Left kidney (tissue), 2 donors: ENCODE results near the gene PKIG. TPM values are rescaled to one million over a fixed set of nuclear protein-coding genes. Genes with fewer than 3 reads are reported as not detected.

Source experiments
- DNase-seq: peaks from one replicate; pipeline ENCODE4 v3.0.0-alpha.2; 2013
- polyA plus RNA-seq: library from polyadenylated mRNA; unstranded; fragments of 120-200 nt; gene quantifications from one replicate; pipeline ENCODE4 v1.2.1, GENCODE V29; 2013; ENCODE audit not compliant: insufficient read length

Gene PKIG
- polyA plus RNA-seq, 1 donor, result 54.1 TPM

DNA sequence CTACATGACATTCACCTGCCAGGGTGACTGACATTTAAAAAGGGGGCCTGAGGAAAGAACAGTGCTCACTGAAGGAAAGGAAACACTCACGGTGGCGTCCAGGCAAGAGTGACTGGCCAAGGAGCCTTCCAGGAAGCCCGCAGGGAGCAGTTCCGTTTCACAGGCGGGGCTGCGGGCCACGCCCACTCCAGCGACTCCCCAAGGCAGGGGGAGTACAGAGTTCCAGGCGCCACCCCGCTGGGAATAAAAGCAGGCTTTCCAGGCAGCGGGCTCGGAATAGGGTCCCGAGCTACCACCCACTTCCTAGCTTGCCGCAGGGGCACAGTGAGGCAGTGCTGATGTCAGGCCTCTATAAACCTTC, 34.2 kb downstream of the PKIG start:
- no peak for DNase-seq

DNA sequence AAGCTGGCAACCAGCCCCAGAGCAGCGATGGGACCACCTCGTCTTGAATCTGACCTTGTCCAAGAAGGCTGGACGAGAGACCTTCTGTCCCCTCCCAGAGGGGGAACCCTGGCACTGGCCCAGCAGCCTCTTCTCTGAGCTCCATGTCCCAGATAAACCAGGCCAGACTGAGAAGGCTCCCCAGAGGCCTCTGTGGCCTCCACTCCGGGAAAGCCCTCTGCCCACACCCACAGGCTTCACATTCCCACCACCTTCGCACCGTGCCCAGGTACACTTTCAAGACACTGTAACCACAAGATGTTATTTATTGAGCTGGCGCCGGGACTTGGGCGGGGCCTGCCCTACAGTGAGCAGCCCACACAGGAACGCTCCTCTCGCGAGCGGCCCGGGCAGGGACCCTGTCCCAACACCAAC, 35.9 kb downstream of the PKIG start:
- DNase-seq, result no peak

DNA sequence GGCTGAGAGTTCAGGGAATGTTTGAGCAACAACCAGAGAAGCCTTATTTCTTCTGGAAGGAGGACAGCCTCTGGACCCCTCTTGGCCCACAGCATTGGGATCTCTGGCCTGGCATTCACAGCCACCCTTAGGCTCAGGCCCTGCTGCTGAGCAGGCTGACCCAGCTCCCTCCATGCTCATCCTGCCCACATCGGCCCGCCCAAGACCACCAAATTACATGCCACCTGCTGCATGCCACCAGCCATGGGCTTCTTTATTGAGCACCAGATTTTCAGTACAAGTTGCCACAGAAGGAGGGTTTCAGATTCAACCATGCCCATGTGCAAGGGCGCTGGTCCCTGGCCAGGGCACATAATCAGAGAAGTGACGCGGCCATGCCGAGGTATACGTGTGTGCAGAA, 36.9 kb downstream of the PKIG start:
- DNase-seq, result no peak

DNA sequence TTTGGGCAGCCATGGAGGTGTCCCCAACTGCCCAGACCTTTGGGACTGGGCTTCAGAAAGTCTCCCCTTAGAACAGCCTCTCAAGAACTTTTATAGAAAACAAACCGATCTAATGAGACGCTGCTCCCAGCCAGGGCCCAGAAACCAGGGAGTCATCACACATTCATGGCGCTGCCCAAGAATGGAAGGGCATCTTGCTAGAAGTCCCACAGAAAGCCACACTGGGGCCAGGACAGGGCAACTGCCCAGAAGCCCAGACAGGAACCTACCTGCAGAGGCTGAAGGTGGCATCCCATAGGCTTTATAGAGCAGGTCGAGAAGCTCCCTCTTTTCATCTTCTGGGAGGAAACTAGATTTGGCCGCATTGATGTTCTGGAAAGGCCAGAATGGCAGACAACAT, 37.7 kb downstream of the PKIG start:
- no peak for DNase-seq

DNA sequence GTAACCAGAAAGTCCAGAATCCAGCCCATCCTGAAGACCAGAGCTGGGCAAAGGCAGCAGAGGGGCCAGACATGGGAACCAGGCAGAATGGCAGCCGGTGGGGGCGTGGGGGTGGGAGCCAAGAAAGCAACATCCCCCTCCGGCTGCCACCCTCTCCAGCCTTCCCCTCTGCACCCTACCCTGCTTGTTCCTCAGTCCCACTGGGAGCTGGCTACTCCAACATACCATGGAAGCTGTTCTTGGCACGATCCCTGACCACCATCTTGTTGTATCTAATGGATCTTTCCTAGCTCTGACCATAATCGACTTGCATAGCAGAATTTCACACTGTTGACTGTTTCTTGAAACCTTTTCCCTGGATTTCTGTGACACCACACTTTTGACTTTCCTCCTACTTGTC, 38.9 kb downstream of the PKIG start:
- no peak for DNase-seq

DNA sequence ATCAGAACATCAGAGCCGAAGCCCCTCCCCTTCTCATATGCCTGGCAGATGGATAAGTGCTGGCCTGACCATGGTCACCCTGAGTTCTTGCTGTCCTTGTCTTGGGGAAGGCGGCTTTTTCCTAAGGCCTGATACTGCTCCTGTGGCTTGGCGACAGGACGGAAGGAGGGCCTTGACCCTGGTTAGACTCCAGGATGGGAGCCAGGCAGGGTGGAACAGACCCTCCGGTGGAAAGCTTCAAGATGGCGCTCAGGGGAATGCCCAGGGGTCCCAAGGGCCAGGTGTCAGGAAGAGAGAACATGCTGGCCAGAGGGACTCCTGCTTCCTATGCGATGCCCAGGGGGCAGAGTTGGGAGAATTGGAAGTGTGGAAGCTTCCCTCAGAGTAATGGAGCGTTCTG, 39.6 kb downstream of the PKIG start:
- no peak for DNase-seq

DNA sequence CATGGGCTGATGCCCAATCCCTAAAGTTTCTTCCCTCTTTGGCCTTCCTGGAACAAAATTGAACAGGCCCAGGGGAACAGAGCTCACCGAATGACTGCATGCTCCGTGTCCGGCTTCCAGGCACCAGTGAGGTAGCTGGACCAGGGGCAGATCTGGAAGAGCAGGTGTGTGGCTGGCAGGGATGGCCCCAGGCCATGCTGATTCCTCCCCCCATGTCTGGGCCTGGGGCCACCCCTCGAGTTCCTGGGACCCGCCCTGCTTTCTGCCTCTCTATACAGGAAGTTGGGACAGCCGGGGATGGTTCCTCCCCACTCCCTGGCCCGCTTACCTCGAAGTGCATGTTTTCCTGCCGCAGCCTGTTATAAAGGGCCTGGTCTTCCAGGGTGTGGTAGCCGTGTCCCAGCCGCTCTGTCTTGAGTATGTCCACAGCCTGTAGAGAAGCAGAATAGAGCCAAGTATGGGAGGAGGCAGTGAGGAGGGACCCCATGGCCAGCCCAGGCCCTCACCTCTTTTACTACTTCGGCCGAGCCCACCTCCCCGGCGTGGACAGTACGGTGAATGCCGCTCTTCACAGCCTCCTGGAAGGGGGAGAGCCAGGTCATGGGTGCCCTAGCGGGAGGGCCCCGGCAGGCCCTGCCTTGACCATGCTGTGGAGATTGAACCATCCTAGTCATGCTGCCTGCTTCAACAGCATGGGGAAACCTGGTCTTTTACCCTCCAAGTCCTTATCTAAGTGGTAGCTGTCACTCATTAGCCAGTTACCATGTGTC, 40.3 kb downstream of the PKIG start:
- DNase-seq, result no peak

DNA sequence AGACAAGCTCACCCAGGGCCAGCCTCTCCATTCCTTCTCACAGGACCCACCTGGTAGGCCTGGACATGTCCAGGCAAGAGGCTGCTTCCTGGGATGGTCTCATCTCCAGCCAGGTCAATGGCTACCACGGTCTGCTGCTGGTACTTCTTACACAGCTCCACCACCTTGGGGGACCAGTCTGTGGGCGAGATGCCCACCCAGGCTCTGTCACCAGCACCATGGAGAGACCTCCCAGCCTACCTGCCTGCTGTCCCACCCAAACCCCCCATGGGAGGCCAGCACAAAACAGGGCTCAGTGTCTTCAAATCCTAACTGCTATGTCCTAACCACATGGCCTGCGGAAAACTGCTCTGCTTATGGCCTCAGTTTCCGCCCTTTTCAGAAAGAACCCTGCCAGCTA, 41.8 kb downstream of the PKIG start:
- DNase-seq, result no peak

DNA sequence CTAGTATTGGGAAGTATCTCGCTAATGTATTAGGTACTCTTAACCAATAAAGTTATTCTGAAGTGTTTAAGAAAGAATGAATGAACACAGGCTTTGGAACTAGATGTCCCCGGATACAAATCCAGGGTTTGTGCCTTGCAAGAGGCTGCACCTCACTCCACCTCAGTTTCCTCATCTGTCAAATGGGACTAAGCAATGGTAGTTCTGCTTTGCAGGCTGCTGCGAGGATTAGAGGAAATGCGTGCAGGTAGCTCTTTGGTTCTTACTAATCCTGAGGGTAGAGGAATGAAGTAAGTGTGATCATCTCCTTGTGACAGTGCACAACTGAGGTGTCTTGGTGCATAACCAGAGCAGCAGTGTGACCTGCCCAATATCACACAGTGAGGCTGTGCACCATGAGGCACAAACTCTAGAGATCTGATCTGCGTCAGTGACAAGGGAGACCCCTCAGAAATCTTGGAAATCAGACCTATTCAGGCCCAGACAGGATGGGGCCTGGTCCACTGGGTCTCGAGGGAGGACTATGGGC, 42.4 kb downstream of the PKIG start:
- no peak for DNase-seq

DNA sequence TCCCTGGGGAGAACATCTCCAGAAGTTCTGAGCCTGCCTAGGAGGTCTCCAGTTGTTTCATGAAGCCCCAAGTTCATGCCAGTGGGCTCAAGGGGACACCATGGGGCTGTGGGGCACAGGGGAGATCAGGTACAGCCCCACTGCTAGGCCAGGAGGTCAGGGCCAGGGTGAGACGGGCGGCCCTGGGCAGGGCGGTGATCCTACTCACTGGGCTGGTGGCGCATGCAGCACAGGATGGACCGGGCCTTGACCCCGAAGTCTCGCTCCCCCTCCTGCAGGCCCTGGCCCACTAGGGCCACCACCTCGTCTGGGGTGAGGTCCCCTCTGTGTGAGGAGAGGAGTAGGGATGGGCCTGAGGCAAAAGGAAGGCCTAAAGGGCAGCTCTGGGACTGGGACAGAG, 43.0 kb downstream of the PKIG start:
- DNase-seq, result no peak

DNA sequence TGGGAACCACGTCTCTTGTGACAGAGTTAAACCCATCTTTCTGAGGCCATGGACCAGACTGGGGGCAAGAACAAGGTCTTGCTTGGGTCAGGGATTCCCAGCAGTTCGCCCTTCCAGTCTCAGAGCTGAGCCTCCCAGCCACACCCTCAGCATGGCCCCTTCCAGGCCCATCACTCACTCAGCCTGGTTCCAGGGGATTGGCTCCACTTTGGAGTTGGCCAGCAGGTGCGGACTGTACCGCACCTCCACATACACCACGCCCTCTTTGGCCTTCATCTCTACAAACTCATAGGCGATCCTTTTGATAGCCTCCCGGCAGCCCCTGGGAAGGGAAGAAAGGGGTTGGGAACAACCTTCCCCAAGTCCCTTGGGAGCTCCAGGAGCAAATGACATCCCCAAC, 43.9 kb downstream of the PKIG start:
- DNase-seq, result no peak

DNA sequence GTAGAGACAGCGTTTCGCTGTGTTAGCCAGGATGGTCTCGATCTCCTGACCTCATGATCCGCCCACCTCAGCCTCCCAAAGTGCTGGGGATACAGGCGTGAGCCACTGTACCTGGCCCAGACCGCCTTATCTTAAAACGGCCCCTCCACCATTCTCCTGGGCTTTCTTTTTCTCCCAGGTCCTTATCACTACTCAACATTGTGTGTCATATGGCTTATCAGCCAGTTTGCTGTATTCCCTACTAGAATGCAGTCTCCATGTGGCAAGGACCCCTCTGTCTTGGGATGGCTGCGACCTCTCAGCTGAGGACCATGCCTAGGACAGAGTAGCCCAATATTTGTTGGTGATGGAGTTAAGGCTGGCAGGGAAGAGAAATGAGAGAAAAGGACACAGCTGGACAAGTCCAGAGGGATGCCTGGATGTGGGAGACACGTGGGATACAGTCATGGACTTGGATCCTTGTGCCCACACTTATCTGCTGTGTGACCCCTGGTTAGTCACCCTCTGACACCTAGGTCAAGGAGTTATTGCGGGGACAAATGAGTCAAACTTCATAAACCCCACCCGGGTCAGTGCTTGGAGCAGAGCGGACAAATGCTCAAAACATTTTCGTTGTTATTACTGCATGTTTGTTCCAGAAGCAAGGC, 45.1 kb downstream of the PKIG start:
- no peak for DNase-seq

DNA sequence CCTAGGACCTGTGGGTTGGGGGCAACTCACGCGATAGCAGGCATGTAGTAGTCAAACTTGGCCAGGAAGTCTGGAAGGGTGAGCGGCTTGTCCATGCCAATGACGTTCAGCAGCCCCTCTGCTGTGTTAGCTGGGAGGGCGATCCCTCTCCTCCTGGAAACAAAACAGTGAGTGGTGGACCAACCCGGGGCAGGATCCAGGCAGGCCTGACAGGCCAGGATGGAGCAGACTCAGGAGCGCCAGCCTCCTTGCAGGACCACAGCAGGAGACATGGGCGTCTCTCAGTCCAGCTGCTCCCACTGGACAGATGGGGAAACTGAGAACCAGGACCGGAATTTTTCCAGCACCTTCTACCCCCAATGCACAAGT, 46.6 kb downstream of the PKIG start:
- DNase-seq, result no peak

DNA sequence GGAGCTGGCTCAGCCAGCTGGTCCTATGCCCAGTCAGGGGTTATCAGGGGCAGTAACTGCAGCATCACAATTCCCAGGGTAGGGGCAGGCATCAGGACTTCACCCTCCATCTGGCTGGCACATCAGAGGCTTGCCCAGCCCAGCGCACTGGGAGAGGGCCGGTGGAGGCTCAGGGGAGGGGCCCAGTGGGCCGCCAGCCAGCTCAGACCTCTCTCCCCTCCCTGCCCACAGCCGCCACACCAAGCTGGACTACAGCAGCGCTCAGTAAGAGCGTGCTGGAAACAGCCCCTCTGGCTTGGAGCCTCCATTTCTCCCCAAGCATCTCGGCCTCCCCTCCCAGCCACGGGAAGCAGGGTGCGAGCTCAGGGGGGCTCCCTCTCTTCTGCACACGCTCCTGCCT, 47.2 kb downstream of the PKIG start:
- DNase-seq, result no peak

DNA sequence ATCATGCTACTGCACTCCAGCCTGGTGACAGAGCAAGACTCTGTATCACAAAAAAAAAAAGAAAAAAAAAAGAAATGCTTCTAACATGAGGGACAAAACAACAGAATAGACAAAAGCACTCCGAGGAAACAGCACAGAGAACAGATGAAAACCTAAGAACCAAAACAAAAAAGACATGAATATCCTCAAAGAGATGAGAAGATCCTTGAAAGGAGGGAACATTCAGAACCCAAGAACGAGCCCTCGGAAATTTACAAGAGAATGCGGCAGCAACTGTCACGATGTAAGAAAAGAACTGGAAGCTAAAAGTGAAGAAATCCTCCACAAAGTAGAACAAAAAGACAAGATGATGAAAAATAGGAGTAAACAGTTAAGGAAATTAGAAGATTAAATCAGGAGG, 47.9 kb downstream of the PKIG start:
- no peak for DNase-seq

DNA sequence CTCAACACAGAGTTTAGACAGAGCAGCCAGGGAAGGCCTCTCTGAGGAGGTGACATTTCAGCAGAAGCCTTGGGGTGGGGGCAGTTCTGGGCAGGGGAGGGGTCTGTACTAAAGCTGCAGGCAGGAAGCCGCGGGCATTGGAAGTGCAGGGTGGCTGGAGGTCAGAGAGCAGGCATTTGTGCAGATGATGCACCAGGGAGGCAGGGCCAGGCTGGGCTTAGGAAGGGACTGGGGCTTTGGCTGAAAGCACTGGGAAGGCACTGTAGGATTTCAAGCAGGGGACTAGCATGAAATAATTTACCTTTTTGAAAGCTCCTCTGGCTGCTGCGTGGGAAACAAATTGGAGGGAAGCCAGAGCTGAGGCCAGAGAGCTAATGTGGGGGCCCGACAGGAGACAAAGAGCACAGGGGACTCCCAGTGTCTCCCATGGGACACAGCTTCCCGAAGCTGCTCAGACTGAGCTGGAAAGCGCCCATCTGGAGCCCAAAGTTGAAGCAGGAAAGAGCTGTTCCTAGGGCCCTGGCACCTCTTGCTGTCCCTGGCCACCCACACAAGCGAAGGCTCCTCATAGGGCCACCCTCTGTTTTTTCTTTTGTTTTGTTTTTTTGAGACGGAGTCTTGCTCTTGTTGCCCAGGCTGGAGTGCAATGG, 49.8 kb downstream of the PKIG start:
- DNase-seq, result no peak

DNA sequence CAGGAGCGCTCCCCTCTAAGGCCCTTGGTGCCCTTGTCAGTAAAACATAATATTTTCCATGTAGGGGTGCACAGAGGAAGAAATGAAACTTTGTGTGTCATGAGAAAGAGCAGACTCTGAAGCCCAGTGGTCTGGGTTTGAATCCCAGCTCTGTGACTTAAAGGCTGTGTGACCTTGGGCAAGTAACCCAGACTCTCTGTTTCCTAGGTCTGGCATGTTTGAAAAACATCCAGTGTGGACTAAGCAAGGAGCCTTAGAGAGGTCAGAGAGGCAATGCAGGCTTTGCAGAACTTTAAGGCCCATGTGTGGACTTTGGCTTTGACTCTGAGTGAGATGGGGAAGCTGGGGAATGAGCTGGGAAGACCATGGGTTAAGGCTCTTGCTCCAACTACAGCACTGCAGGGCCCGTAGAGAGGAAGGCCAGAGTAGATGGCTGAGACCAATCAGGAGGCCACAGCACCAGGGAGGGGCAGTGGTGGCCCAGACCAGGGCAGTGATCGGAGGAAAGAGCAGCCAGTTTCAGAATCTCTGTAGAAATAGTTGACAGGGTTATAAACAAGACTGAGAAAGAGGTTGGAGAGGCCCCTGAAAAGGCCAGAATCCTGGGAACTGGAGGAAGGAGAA, 50.9 kb downstream of the PKIG start:
- DNase-seq, result no peak

DNA sequence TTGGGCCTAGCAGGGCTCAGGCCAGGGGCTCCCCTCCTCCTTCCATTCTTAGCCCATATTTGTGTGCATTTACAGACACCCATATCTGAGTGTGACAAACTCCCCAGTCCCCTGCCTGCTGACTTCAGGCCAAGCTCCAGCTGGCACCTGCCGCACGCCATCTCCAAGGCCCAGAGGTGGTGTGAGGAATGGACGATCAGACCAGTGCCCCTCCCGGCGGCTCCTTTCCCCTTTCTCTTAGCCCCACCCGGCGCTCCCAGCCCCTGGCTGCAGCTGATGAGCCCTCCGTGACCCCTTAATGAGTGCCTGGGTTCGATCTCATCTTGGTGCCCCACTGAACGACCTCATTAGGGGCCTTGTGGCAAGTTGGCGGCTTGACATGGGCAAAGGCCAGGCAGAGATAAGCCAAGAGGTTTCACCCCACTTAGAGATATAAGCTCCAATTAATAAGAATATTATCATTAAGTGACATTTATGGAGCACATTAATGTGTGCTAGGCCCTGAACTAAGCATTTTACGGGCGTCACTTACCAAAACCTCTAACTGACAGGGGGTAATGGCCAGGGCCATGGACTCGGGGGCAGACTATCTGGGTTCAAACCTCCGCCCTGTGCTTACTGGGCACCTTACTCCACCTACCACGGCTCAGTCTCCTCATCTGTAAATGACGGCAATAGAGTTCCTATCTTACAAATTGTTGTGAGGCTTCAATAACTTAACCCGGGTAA, 51.7 kb downstream of the PKIG start:
- DNase-seq, result no peak

DNA sequence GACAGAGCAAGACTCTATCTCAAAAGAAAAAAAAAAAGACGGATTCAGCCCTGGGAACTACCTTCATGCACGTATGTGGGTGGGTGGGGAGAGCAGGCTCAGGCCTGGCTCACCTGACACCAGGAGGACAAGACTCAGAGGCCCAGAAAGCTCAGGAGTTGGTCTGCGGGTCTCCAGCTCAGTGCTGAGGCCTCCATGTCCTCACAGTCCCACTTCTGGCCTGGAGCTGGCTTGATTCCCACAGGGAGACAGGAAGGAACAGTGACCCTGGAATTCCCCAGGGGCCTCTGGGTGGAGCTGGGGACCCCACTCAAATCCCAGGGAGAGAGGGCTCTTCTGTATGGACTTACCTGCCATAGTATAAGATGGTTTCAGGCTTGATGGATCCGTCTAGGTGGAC, 53.5 kb downstream of the PKIG start:
- no peak for DNase-seq

DNA sequence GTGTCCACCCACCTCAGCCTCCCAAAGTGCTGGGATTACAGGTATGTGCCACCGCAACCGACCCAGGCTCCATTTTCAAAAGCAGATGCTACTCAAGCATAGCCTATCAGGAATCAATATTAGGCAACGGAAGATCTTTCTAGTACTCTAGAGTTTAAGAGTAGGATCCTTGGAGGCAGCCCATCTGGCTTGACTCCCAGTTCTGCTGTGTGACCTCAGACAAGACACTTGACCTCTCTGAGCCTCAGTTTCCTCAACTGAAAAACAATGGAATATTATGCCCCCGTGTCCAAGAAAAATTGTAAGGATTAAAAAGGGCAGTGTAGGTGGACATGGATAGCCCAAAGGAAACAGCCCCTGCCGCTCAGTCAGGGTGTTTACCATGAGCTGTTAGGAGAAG, 54.7 kb downstream of the PKIG start:
- DNase-seq, result no peak

DNA sequence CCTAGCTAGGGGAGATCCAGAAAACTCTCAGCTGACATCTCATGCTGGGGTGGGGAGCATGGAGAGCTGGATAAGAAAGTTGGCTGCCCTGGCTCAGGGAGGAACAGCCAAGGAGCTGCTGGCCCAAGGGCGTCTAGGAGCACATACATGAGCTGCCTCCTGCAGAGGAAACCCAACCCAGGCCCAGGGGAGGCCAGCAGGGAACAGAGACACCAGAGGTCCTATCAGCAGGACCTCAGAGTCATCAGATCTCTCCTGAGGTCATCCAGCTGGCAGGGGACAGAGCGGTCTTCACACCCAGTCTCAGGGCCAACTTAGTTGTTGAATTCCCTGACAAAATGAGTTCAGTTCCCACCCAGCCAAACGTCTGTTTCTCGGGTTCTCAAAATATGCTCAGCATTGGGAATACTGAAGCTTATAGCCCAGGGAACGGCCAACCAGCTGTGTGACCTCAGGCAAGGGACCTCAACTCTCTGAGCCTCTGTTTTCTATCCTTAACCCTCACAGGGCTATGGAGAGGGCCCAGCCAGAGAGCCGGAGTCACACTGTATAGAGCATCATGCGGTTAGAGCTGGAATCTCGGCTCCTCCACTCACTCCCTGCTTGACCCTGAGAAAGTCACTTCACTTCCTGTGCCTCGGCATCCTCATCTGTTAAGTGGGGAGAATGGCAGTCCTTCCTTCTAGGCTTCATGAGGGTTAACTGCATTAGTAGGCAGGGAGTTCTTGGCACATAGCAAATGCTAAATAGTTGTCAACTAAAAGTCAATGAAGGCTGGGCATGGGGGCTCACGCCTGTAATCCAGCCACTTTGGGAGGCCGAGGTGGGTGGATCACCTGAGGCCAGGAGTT, 55.4 kb downstream of the PKIG start:
- DNase-seq, result no peak
